ENCODE measurements around the gene MRPL17. TPM values are rescaled to one million over a fixed set of nuclear protein-coding genes. Genes with fewer than 3 reads are reported as not detected.
"Not testable (repeated sequence)": the region's sequence is repeated elsewhere in the genome, so short reads cannot be mapped to it uniquely, and the experiment has no call there.

MRPL17 gene
- total and polyA plus RNA-seq, 5 donors from 2014 or later = 10.0 to 35.5 (median 24.8) TPM

DNA sequence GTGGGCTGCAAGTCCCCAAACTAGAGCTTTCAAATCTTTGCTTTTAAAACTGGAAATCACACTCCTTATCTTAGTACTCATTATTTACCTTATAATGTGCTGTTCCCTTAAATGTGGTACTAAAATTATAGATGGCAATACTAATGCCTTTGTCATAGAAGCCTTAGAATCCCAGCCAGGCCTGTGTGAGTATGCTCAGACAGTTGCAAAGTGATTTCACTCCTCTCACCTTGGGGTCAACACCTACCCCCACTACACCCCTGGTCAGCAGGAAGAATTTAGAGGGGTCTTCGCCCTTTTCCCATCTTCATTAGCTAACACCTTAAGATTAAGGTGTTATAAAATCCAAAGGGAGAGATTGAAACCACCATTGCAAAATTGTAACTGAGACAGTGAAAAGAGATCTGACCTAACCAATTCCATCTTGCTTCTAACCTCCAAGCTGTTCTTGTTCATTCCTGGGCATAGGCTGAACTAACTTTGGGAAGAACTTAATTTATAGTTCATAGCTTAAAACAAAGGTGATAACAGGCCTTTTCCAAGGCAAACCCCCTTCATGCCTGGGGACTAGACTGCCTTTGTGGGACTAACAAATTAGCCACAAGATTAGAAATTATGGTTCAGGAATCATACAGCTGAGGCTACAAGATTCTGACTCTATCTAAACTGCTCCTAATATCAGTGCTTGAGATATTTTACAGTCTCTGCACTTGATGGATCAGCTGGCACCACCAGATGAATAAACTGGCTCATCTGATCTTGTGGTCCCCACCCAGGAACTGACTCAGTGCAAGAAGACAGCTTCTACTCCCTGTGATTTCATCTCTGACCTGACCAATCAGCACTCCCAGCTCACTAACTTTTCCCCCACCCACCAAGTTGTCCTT is 10.4 kb upstream of the MRPL17 start:
- H3K4me3 ChIP-seq (ENCODE audit: low read depth, low read length) = no peak overlapping the region
- ATAC-seq (ENCODE audit: low read depth in 2 of 2) (peak in 1 of 2 donors; percentile 56), DNase-seq (peak in 2 of 3 donors; percentile 22 to 60)
- H3K9me3 Mint-ChIP-seq = no peaks in the 10 kb centered on the region
- H3K4me1 Mint-ChIP-seq = peaks cover 13 to 36% (median 23%) of the 10 kb centered on the region in 4 donors
- no peaks in the 10 kb centered on the region for H3K27me3 Mint-ChIP-seq
- no peaks in the 10 kb centered on the region for H3K27me3 ChIP-seq (ENCODE audit: control insufficient read depth, insufficient read depth, low read length)
- H3K36me3 Mint-ChIP-seq = no peaks in the 10 kb centered on the region
- no peaks in the 10 kb centered on the region for H3K9me3 ChIP-seq (ENCODE audit: control insufficient read depth in 2 of 2, low read length in 2 of 2)
- peaks cover 4% of the 10 kb centered on the region for H3K36me3 ChIP-seq (ENCODE audit: control insufficient read depth, insufficient read depth, low read length)
- peak overlapping the region in 2 of 4 donors; percentile 2 to 75 for H3K4me3 Mint-ChIP-seq
- peaks cover 22% of the 10 kb centered on the region for H3K4me1 ChIP-seq (ENCODE audit: control insufficient read depth, insufficient read depth, low read length, poor library complexity, severe bottlenecking)
- peak overlapping the region; percentile 6 for H3K27ac ChIP-seq (ENCODE audit: insufficient read depth, low read length, poor library complexity, severe bottlenecking)
- peak overlapping the region in 2 of 3 donors; percentile 63 to 83 for H3K27ac Mint-ChIP-seq

DNA sequence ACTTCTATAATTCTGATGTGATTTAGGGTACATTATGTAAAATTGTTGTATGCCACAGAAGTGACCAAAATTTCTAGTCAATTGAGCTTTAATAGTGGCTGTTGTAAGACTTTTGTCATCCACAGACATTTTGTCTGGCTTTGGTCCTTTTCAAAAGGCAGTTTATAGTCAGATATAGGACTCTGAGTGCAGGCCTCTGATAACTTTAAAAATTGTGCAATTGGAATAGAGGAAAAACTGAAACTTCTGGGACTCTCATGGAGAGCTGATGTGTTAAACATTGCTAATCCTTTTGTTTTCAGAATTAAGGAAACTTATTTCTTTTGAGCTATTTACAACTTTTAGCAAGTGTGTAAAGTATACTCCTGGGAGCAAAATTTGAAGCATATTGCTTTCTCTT is 9.0 kb upstream of the MRPL17 start:
- Mint-ChIP-seq H3K27ac (peak overlapping the region in 1 of 3 donors; percentile 36), H3K4me1 (peaks cover 13 to 36% (median 20%) of the 10 kb centered on the region in 4 donors)

DNA sequence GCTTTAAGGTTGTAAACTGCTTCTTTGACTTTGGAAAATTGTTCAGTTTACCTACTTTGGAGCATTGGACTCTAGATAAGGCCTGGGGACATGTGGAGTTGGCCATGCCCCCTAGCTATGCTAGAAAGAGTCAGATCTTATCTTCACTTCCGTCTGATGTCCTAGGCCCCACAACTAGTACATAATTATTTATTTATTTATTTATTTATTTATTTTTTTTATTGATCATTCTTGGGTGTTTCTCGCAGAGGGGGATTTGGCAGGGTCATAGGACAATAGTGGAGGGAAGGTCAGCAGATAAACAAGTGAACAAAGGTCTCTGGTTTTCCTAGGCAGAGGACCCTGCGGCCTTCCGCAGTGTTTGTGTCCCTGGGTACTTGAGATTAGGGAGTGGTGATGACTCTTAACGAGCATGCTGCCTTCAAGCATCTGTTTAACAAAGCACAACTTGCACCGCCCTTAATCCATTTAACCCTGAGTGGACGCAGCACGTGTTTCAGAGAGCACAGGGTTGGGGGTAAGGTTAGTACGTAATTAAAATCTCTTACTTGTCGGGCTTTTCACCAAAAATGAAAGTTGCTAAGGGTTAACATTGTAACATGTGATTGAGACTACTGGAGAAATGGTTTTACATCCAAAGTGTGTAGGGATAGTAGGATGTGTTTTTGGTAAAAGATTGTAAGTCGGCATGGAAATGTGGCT is 7.4 kb upstream of the MRPL17 start:
- H3K4me3 ChIP-seq (ENCODE audit: low read depth, low read length); H3K27ac ChIP-seq (ENCODE audit: insufficient read depth, low read length, poor library complexity, severe bottlenecking); H3K36me3 Mint-ChIP-seq; H3K27me3 Mint-ChIP-seq; DNase-seq; H3K27ac Mint-ChIP-seq; H3K9me3 Mint-ChIP-seq; H3K27me3 ChIP-seq (ENCODE audit: control insufficient read depth, insufficient read depth, low read length); H3K36me3 ChIP-seq (ENCODE audit: control insufficient read depth, insufficient read depth, low read length); H3K4me3 Mint-ChIP-seq; ATAC-seq (ENCODE audit: low read depth in 2 of 2); H3K9me3 ChIP-seq (ENCODE audit: control insufficient read depth in 2 of 2, low read length in 2 of 2): not testable (repeated sequence)
- peaks cover 8 to 31% (median 20%) of the 10 kb centered on the region in 4 donors for H3K4me1 Mint-ChIP-seq
- H3K4me1 ChIP-seq (ENCODE audit: control insufficient read depth, insufficient read depth, low read length, poor library complexity, severe bottlenecking) = peaks cover 22% of the 10 kb centered on the region

More for the DNA sequence above, 9.0 kb upstream of the MRPL17 start:
- no peak for ATAC-seq (ENCODE audit: low read depth in 2 of 2)
- H3K27me3 ChIP-seq (ENCODE audit: control insufficient read depth, insufficient read depth, low read length) = no peaks in the 10 kb centered on the region
- no peak for DNase-seq
- H3K4me1 ChIP-seq (ENCODE audit: control insufficient read depth, insufficient read depth, low read length, poor library complexity, severe bottlenecking) = peaks cover 22% of the 10 kb centered on the region
- no peak overlapping the region for H3K4me3 ChIP-seq (ENCODE audit: low read depth, low read length)
- no peaks in the 10 kb centered on the region for H3K36me3 ChIP-seq (ENCODE audit: control insufficient read depth, insufficient read depth, low read length)
- Mint-ChIP-seq H3K9me3 (no peaks in the 10 kb centered on the region), H3K4me3 (no peak overlapping the region), H3K27me3 (no peaks in the 10 kb centered on the region), H3K36me3 (no peaks in the 10 kb centered on the region)
- H3K27ac ChIP-seq (ENCODE audit: insufficient read depth, low read length, poor library complexity, severe bottlenecking) = no peak overlapping the region
- H3K9me3 ChIP-seq (ENCODE audit: control insufficient read depth in 2 of 2, low read length in 2 of 2) = no peaks in the 10 kb centered on the region

DNA sequence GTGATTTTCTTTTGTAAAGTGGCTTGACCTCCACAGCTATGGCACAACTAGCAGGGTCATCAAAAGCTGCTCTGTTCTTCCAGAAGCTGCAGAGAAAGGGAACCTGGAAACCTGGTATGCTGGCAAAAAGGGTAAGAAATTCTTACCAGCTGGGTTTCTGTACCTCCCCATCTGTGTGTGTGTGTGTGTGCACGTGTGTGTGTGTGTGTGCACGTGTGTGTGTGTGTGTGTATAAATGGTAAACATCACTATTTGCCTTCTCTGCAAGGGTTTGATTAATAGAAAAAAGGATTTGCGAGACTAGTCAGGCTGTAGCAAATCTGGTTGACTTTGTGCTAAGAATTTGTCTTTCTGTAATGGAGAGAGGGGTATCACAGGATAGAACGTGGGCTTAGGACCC is 4.7 kb upstream of the MRPL17 start:
- Histone ChIP-seq H3K27ac (ENCODE audit: insufficient read depth, low read length, poor library complexity, severe bottlenecking) (no peak overlapping the region), H3K36me3 (ENCODE audit: control insufficient read depth, insufficient read depth, low read length) (no peaks in the 10 kb centered on the region), H3K4me1 (ENCODE audit: control insufficient read depth, insufficient read depth, low read length, poor library complexity, severe bottlenecking) (peaks cover 7% of the 10 kb centered on the region), H3K9me3 (ENCODE audit: control insufficient read depth in 2 of 2, low read length in 2 of 2) (no peaks in the 10 kb centered on the region), H3K4me3 (ENCODE audit: low read depth, low read length) (no peak overlapping the region), H3K27me3 (ENCODE audit: control insufficient read depth, insufficient read depth, low read length) (no peaks in the 10 kb centered on the region)
- Mint-ChIP-seq H3K27me3 (no peaks in the 10 kb centered on the region), H3K36me3 (no peaks in the 10 kb centered on the region), H3K4me1 (peaks cover 6 to 20% (median 10%) of the 10 kb centered on the region in 4 donors), H3K9me3 (peaks cover 0 to 2% (median 0%) of the 10 kb centered on the region in 7 donors), H3K4me3 (peak overlapping the region in 1 of 4 donors; percentile 54), H3K27ac (peak overlapping the region in 1 of 3 donors; percentile 15)
- ATAC-seq (ENCODE audit: low read depth in 2 of 2) = no peak
- no peak for DNase-seq

DNA sequence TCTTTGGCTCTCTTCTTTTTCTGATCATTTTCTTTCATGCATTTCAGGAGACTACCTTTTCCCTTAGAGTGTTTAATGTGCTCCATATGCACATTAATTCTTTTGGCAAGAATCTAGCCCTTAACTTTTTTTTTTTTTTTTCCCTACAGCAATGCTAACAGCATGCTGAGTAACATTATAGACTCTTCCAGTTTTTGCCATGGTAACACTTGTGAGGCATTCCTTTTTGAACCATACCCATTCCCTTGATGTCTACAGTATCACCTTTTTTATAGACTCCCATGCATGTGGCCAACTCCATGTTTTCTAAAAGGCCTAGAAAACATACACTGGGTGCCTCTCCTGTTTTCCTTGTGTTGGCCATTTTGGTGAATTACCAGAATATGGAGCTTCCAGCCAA is 2.9 kb upstream of the MRPL17 start:
- peaks cover 5% of the 10 kb centered on the region for H3K36me3 ChIP-seq (ENCODE audit: control insufficient read depth, insufficient read depth, low read length)
- Mint-ChIP-seq H3K4me1 (peaks cover 6 to 28% (median 21%) of the 10 kb centered on the region in 4 donors), H3K36me3 (no peaks in the 10 kb centered on the region), H3K27me3 (no peaks in the 10 kb centered on the region), H3K27ac (no peak overlapping the region), H3K4me3 (peak overlapping the region in 3 of 4 donors; percentile 11 to 78 (median 37)), H3K9me3 (peaks cover 0 to 2% (median 0%) of the 10 kb centered on the region in 7 donors)
- H3K4me3 ChIP-seq (ENCODE audit: low read depth, low read length) = no peak overlapping the region
- no peaks in the 10 kb centered on the region for H3K9me3 ChIP-seq (ENCODE audit: control insufficient read depth in 2 of 2, low read length in 2 of 2)
- no peak for DNase-seq
- H3K27ac ChIP-seq (ENCODE audit: insufficient read depth, low read length, poor library complexity, severe bottlenecking) = no peak overlapping the region
- no peaks in the 10 kb centered on the region for H3K27me3 ChIP-seq (ENCODE audit: control insufficient read depth, insufficient read depth, low read length)
- H3K4me1 ChIP-seq (ENCODE audit: control insufficient read depth, insufficient read depth, low read length, poor library complexity, severe bottlenecking) = peaks cover 18% of the 10 kb centered on the region
- ATAC-seq (ENCODE audit: low read depth in 2 of 2) = no peak

DNA sequence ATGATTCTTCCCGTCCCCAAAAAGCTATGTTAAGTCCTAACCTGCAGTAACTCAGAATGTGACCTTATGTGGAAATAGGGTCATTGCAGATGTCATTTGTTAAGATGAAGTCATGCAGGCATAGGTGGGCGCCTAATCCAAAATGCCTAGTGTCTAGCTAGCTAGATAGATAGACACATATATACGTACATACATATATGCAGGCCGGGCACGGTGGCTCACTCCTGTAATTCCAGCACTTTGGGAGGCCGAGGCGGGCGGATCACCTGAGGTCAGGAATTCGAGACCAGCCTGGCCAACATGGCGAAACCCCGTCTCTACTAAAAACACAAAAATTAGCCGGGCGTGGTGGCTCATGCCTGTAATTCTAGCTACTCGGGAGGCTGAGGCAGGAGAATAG is 928 bp upstream of the MRPL17 start:
- Mint-ChIP-seq H3K4me1 (peaks cover 6 to 43% (median 26%) of the 10 kb centered on the region in 4 donors), H3K4me3 (peak overlapping the region; percentile 90 to 99 (median 98)), H3K27ac (peak overlapping the region in 2 of 3 donors; percentile 95 to 99)
- ATAC-seq (ENCODE audit: low read depth in 2 of 2); H3K9me3 Mint-ChIP-seq; H3K9me3 ChIP-seq (ENCODE audit: control insufficient read depth in 2 of 2, low read length in 2 of 2); H3K27me3 Mint-ChIP-seq; H3K36me3 Mint-ChIP-seq; DNase-seq; H3K27me3 ChIP-seq (ENCODE audit: control insufficient read depth, insufficient read depth, low read length): not testable (repeated sequence)
- Histone ChIP-seq H3K4me1 (ENCODE audit: control insufficient read depth, insufficient read depth, low read length, poor library complexity, severe bottlenecking) (peaks cover 18% of the 10 kb centered on the region), H3K36me3 (ENCODE audit: control insufficient read depth, insufficient read depth, low read length) (peaks cover 12% of the 10 kb centered on the region), H3K27ac (ENCODE audit: insufficient read depth, low read length, poor library complexity, severe bottlenecking) (peak overlapping the region; percentile 89), H3K4me3 (ENCODE audit: low read depth, low read length) (peak overlapping the region; percentile 93)

DNA sequence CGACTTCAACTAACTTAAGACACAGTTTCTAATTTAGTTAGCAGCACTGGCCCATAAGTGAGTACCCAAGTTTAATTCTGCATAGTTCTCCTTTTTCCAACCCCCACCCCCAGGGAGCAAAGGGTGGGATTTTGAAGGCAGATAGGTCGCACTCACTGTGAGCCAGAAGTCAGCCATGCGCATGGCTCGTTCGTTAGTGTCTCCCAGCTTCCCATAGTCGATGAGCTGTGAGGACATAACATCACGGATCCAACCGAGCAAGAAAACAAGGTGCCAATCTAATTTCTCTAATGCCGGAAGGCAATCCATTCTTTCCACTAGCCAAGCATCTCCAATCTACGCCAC is 577 bp downstream of the MRPL17 start:
- H3K4me3 Mint-ChIP-seq = peak overlapping the region; percentile 90 to 99 (median 98)
- H3K4me1 ChIP-seq (ENCODE audit: control insufficient read depth, insufficient read depth, low read length, poor library complexity, severe bottlenecking) = peaks cover 18% of the 10 kb centered on the region
- peak overlapping the region; percentile 97 for H3K4me3 ChIP-seq (ENCODE audit: low read depth, low read length)
- H3K27ac ChIP-seq (ENCODE audit: insufficient read depth, low read length, poor library complexity, severe bottlenecking) = peak overlapping the region; percentile 89
- H3K36me3 Mint-ChIP-seq = peaks cover 10% of the 10 kb centered on the region
- peaks cover 10 to 48% (median 31%) of the 10 kb centered on the region in 4 donors for H3K4me1 Mint-ChIP-seq
- peaks cover 12% of the 10 kb centered on the region for H3K36me3 ChIP-seq (ENCODE audit: control insufficient read depth, insufficient read depth, low read length)
- H3K27ac Mint-ChIP-seq = peak overlapping the region; percentile 95 to 100 (median 99)
- no peaks in the 10 kb centered on the region for H3K9me3 ChIP-seq (ENCODE audit: control insufficient read depth in 2 of 2, low read length in 2 of 2)
- ATAC-seq (ENCODE audit: low read depth in 2 of 2) = no peak
- DNase-seq = peak in 1 of 3 donors; percentile 23
- H3K9me3 Mint-ChIP-seq = peaks cover 0 to 2% (median 0%) of the 10 kb centered on the region in 7 donors
- no peaks in the 10 kb centered on the region for H3K27me3 ChIP-seq (ENCODE audit: control insufficient read depth, insufficient read depth, low read length)
- no peaks in the 10 kb centered on the region for H3K27me3 Mint-ChIP-seq

Data from CD4-positive, CD25-positive, alpha-beta regulatory T cell (primary cell).